ENCODE data around the gene TTLL11. TPM values are rescaled to one million over a fixed set of nuclear protein-coding genes. Genes with fewer than 3 reads are reported as not detected.

TTLL11 gene
- total RNA-seq, 1 donor from 2014 or later: 23.6 TPM

- DNase-seq (ENCODE audit: low spot score in 2 of 2) (no peak), FAIRE-seq (no peak)
These were observed 36.6 kb downstream of the TTLL11 start for GRCh38 chr9:122056484-122056883.

GRCh38 chr9:122055701-122056100 is 37.4 kb downstream of the TTLL11 start:
- DNase-seq (ENCODE audit: low spot score in 2 of 2): no peak
- no peak for FAIRE-seq

GRCh38 chr9:122053567-122054350 is 39.3 kb downstream of the TTLL11 start:
- no peak for DNase-seq (ENCODE audit: low spot score in 2 of 2)
- no peak for FAIRE-seq

- DNase-seq (ENCODE audit: low spot score in 2 of 2) (no peak), FAIRE-seq (no peak)
These were observed 40.0 kb downstream of the TTLL11 start for GRCh38 chr9:122053064-122053463.

- DNase-seq (ENCODE audit: low spot score in 2 of 2) (no peak), FAIRE-seq (no peak)
These were observed 41.5 kb downstream of the TTLL11 start for GRCh38 chr9:122051351-122052321.

- DNase-seq (ENCODE audit: low spot score in 2 of 2) (no peak), FAIRE-seq (no peak)
These were observed 42.9 kb downstream of the TTLL11 start for GRCh38 chr9:122050167-122050566.

GRCh38 chr9:122042056-122042455 is 51.1 kb downstream of the TTLL11 start:
- DNase-seq (ENCODE audit: low spot score in 2 of 2): no peak
- FAIRE-seq: no peak

GRCh38 chr9:122040561-122041242 is 52.4 kb downstream of the TTLL11 start:
- DNase-seq (ENCODE audit: low spot score in 2 of 2) (no peak), FAIRE-seq (no peak)

- FAIRE-seq (no peak), DNase-seq (ENCODE audit: low spot score in 2 of 2) (no peak)
These were observed 53.9 kb downstream of the TTLL11 start for GRCh38 chr9:122039234-122039633.

- no peak for FAIRE-seq
- no peak for DNase-seq (ENCODE audit: low spot score in 2 of 2)
These were observed 56.1 kb downstream of the TTLL11 start for GRCh38 chr9:122036988-122037387.

- no peak for FAIRE-seq
- no peak for DNase-seq (ENCODE audit: low spot score in 2 of 2)
These were observed 56.7 kb downstream of the TTLL11 start for GRCh38 chr9:122036408-122036807.

- FAIRE-seq (no peak), DNase-seq (ENCODE audit: low spot score in 2 of 2) (no peak)
These were observed 59.2 kb downstream of the TTLL11 start for GRCh38 chr9:122033775-122034373.

- DNase-seq (ENCODE audit: low spot score in 2 of 2): no peak
- no peak for FAIRE-seq
These were observed 60.8 kb downstream of the TTLL11 start for GRCh38 chr9:122032346-122032745.

GRCh38 chr9:122031776-122032175 is 61.3 kb downstream of the TTLL11 start:
- no peak for FAIRE-seq
- DNase-seq (ENCODE audit: low spot score in 2 of 2): no peak

- DNase-seq (ENCODE audit: low spot score in 2 of 2) (no peak), FAIRE-seq (no peak)
These were observed 62.0 kb downstream of the TTLL11 start for GRCh38 chr9:122031157-122031556.

GRCh38 chr9:122030357-122030756 is 62.8 kb downstream of the TTLL11 start:
- DNase-seq (ENCODE audit: low spot score in 2 of 2): no peak
- no peak for FAIRE-seq

- FAIRE-seq (no peak), DNase-seq (ENCODE audit: low spot score in 2 of 2) (no peak)
These were observed 63.2 kb downstream of the TTLL11 start for GRCh38 chr9:122029898-122030297.

GRCh38 chr9:122028089-122028488 is 65.0 kb downstream of the TTLL11 start:
- DNase-seq (ENCODE audit: low spot score in 2 of 2) (no peak), FAIRE-seq (no peak)

- DNase-seq (ENCODE audit: low spot score in 2 of 2) (no peak), FAIRE-seq (no peak)
These were observed 72.7 kb downstream of the TTLL11 start for GRCh38 chr9:122020398-122020797.

- FAIRE-seq (no peak), DNase-seq (ENCODE audit: low spot score in 2 of 2) (no peak)
These were observed 76.4 kb downstream of the TTLL11 start for GRCh38 chr9:122016744-122017143.

Measured in frontal cortex (tissue), 4 donors.